Nephron (organoid): ENCODE measurements around the gene SLC6A18.

Experiments
- H3K27ac Mint-ChIP-seq, 3 experiments: 2 replicates each; pipeline ENCODE4 v1.8.0; 2020; ENCODE audit warnings: mixed read lengths in 3 of 3, mild to moderate bottlenecking in 2 of 3, moderate library complexity in 1 of 3
- H3K27me3 Mint-ChIP-seq: 2 replicates; pipeline ENCODE4 v1.8.0; 2021; ENCODE audit warnings: low read depth, mild to moderate bottlenecking, moderate library complexity, mixed read lengths
- H3K36me3 Mint-ChIP-seq: 2 replicates; pipeline ENCODE4 v1.8.0; 2020; ENCODE audit warnings: low read depth, mixed read lengths
- H3K4me1 Mint-ChIP-seq: 2 replicates; pipeline ENCODE4 v1.8.0; 2020; ENCODE audit warnings: mixed read lengths
- H3K4me3 Mint-ChIP-seq, 3 experiments: 2 replicates each; pipeline ENCODE4 v1.8.0; 2020; ENCODE audit warnings: mild to moderate bottlenecking in 3 of 3, mixed read lengths in 3 of 3, moderate library complexity in 2 of 3
- H3K9me3 Mint-ChIP-seq: 2 replicates; pipeline ENCODE4 v1.8.0; 2020; ENCODE audit warnings: mixed read lengths
- CTCF ChIP-seq, 3 experiments: fragments of 200-600 bp; sonication (generic); IDR thresholded peaks; one replicate each; pipeline ENCODE4 v1.5.0; 2021; ENCODE audit warnings: antibody characterized with exemption in 3 of 3; ENCODE audit not compliant: unreplicated experiment in 3 of 3

SLC6A18 gene

DNA sequence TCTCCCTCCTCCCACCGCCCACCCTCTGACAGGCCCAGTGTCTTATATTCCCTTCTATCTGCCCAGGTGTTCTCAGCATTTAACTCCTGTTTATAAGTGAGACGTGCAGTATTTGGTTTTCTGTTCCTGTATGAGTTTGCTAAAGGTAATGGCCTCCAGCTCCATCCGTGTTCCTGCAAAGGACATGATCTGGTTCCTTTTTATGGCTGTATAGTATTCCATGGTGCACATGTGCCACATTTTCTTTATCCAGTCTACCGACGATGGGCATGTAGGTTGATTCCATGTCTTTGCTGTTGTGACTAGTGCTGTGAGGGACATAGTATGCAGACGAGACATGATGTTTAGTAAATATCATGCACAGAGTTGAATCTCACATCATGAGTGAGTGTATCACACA, 30.8 kb upstream of the SLC6A18 start:
- Mint-ChIP-seq H3K4me3 (no peak overlapping the region), H3K4me1 (peaks cover 9% of the 10 kb centered on the region), H3K36me3 (no peaks in the 10 kb centered on the region), H3K27ac (no peak overlapping the region), H3K27me3 (peaks cover 29% of the 10 kb centered on the region), H3K9me3 (no peaks in the 10 kb centered on the region)
- no peak for TF ChIP-seq CTCF (IDR thresholded peaks at IDR 0.05; ENCODE audit: unreplicated experiment in 3 of 3)

DNA sequence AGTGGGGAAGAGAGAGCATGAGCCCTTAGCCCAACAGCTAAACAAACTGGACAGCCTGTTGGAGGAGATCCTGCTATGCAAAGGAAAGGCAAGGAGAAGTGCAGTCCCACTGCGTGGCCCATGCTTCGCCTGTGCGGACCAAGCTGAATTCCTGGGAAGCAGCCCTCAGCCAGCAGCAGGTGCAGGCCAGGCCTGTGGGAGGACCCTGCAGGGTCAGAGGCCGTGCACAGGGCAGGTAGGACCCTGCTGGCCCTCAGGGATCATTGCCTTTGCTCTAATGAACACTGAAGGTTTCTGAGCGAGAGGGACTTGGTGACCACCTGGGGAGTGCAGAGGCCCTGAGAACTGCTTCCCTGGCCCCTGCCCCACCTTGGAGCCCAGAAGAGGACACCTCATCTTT, 29.7 kb upstream of the SLC6A18 start:
- H3K27ac Mint-ChIP-seq, result no peak overlapping the region

DNA sequence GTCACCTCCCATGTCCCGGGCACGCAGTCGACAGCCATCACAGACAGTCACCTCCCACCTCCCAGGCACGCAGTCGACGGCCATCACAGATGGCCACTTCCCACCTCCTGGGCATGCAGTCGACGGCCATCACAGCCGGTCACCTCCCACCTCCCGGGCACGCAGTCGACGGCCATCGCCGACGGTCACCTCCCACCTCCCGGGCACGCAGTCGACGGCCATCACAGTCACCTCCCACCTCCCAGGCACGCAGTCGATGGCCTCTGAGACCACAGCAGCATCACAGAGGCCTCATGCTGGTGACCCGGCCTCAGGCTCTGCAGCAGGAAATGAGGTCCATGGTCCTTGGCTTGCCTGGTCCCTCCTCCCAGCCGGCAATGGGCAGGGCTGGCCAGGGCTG, 29.3 kb upstream of the SLC6A18 start:
- H3K4me1 Mint-ChIP-seq, result peaks cover 1% of the 10 kb centered on the region
- no peak for TF ChIP-seq CTCF (IDR thresholded peaks at IDR 0.05; ENCODE audit: unreplicated experiment in 3 of 3)
- H3K9me3 Mint-ChIP-seq, result no peaks in the 10 kb centered on the region
- no peak overlapping the region for H3K4me3 Mint-ChIP-seq
- peaks cover 24% of the 10 kb centered on the region for H3K27me3 Mint-ChIP-seq
- no peak overlapping the region for H3K27ac Mint-ChIP-seq
- no peaks in the 10 kb centered on the region for H3K36me3 Mint-ChIP-seq

More for the DNA sequence above, 29.7 kb upstream of the SLC6A18 start:
- no peaks in the 10 kb centered on the region for H3K9me3 Mint-ChIP-seq
- no peak for TF ChIP-seq CTCF (IDR thresholded peaks at IDR 0.05; ENCODE audit: unreplicated experiment in 3 of 3)
- H3K36me3 Mint-ChIP-seq, result no peaks in the 10 kb centered on the region
- peaks cover 6% of the 10 kb centered on the region for H3K4me1 Mint-ChIP-seq
- peaks cover 24% of the 10 kb centered on the region for H3K27me3 Mint-ChIP-seq
- no peak overlapping the region for H3K4me3 Mint-ChIP-seq

DNA sequence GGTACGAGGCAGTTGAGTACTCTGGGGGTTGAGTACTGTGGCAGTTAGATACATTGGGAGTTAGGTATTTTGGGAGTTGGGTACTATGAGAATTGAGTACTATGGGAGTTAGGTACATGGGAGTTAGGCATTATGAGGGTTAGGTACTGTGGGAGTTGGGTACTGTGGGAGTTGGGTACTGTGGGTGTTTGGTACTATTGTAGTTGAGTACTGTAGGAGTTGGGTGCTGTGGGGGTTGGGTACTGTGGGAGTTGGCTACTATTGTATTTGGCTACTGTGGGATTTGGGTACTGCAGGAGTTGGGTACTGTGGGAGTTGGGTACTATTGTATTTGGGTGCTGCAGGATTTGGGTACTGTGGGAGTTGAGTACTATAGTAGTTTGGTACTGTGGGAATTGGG, 28.6 kb upstream of the SLC6A18 start:
- Mint-ChIP-seq H3K4me3 (no peak overlapping the region), H3K27me3 (peaks cover 24% of the 10 kb centered on the region), H3K27ac (no peak overlapping the region), H3K36me3 (no peaks in the 10 kb centered on the region), H3K9me3 (no peaks in the 10 kb centered on the region), H3K4me1 (no peaks in the 10 kb centered on the region)
- TF ChIP-seq CTCF (IDR thresholded peaks at IDR 0.05; ENCODE audit: unreplicated experiment in 3 of 3), result no peak

DNA sequence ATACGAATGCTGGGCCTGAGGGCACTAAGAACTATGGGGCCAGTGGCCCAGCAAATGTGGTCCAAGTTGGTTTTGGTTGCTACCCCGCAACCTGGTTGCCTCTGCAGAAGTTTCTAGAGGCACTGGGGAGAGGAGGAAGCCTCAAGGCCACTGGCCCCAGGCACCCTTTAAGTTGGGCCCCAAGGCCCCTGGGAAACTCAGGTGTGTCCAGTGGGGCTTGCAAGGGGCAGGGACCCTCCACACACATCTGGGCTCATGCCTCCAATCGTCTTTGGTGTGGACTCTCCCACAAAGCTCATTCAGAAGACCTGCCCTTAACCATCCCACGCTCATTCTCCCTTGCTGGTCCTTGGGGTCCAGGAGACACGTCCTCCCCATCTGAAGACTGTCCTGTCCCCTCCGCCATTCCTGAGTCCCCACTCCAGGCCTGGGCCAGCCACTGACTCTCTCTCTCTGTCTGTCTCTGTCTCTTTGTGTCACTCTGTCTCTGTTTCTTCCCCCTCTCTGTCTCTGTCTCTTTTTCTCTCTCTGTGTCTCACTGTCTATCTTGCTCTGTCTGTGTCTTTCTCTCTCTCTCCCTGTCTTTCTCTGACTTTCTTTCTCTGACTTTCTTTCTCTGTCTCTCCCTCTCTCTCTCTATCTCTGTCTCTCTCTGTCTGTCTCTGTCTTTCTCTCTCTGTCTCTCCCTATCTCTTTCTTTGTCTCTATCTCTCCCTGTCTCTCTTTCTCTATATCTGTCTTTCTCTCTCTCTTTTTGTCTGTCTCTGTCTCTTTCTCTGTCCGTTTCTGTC, 27.1 kb upstream of the SLC6A18 start:
- Mint-ChIP-seq H3K27ac (no peak overlapping the region), H3K4me3 (no peak overlapping the region), H3K9me3 (no peaks in the 10 kb centered on the region), H3K27me3 (peaks cover 19% of the 10 kb centered on the region), H3K4me1 (no peaks in the 10 kb centered on the region), H3K36me3 (no peaks in the 10 kb centered on the region)
- TF ChIP-seq CTCF (IDR thresholded peaks at IDR 0.05; ENCODE audit: unreplicated experiment in 3 of 3), result no peak

DNA sequence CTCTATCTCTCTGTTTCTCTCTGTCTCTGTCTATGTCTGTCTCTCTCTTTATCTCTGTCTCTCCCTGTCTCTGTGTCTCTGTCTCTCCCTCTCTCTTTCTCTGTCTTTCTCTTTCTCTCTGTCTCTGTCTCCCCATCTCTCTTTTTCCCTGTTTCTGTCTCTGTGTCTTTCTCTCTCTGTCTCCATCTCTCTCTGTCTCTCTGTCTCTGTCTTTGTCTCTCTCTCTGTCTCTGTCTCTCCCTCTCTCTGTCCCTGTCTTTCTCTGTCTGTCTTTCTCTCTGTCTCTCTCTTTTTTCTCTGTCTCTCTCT, 25.9 kb upstream of the SLC6A18 start:
- Mint-ChIP-seq H3K36me3 (no peaks in the 10 kb centered on the region), H3K4me1 (no peaks in the 10 kb centered on the region), H3K27me3 (peaks cover 19% of the 10 kb centered on the region), H3K9me3 (no peaks in the 10 kb centered on the region), H3K4me3 (no peak overlapping the region), H3K27ac (no peak overlapping the region)
- TF ChIP-seq CTCF (IDR thresholded peaks at IDR 0.05; ENCODE audit: unreplicated experiment in 3 of 3), result no peak
